HEK293 (cell line): Measurements from ENCODE around the gene STARD6.

Source experiments
- GLIS2 ChIP-seq: fragments of 450-650 bp; formaldehyde crosslinking; IDR thresholded peaks from 2 replicates; pipeline ENCODE4 v1.5.1; 2016; ENCODE audit warnings: missing biosample characterization, missing genetic modification characterization
- PRDM1 ChIP-seq: fragments of 450-650 bp; formaldehyde crosslinking; IDR thresholded peaks from 2 replicates; pipeline ENCODE4; 2016; ENCODE audit warnings: missing biosample characterization, missing genetic modification characterization
- YY1 ChIP-seq: fragments of 450-650 bp; formaldehyde crosslinking; IDR thresholded peaks from 2 replicates; pipeline ENCODE4 v1.5.1; 2018; ENCODE audit warnings: missing biosample characterization, missing genetic modification characterization
- ZBTB7A ChIP-seq: fragments of 450-650 bp; formaldehyde crosslinking; IDR thresholded peaks from 2 replicates; pipeline ENCODE4 v1.5.1; 2016; ENCODE audit warnings: low read depth, missing biosample characterization, missing genetic modification characterization
- ZIC2 ChIP-seq: fragments of 450-650 bp; formaldehyde crosslinking; IDR thresholded peaks from 2 replicates; pipeline ENCODE4 v1.5.1; 2016; ENCODE audit warnings: missing biosample characterization, missing genetic modification characterization
- ZNF488 ChIP-seq: fragments of 450-650 bp; formaldehyde crosslinking; IDR thresholded peaks from 2 replicates; pipeline ENCODE4 v1.5.1; 2016; ENCODE audit warnings: missing biosample characterization, missing genetic modification characterization
- ZNF768 ChIP-seq: fragments of 450-650 bp; formaldehyde crosslinking; IDR thresholded peaks from 2 replicates; pipeline ENCODE4 v1.5.1; 2018; ENCODE audit warnings: missing biosample characterization, mild to moderate bottlenecking, missing genetic modification characterization
- ZNF776 ChIP-seq: fragments of 450-650 bp; formaldehyde crosslinking; IDR thresholded peaks from 2 replicates; pipeline ENCODE4 v1.5.0; 2017; ENCODE audit warnings: missing biosample characterization, missing genetic modification characterization, borderline replicate concordance
- TF ChIP-seq, protein P1 (sequence below): fragments of 450-650 bp; formaldehyde crosslinking; IDR thresholded peaks from 2 replicates; pipeline ENCODE4 v1.5.1; 2016; ENCODE audit warnings: missing biosample characterization, missing genetic modification characterization
- TF ChIP-seq, protein P2 (sequence below): sonication (generic); formaldehyde crosslinking; IDR thresholded peaks from 2 replicates; pipeline ENCODE4 v1.8.1; 2022; ENCODE audit warnings: mild to moderate bottlenecking, moderate library complexity, missing genetic modification reagents

DNA sequence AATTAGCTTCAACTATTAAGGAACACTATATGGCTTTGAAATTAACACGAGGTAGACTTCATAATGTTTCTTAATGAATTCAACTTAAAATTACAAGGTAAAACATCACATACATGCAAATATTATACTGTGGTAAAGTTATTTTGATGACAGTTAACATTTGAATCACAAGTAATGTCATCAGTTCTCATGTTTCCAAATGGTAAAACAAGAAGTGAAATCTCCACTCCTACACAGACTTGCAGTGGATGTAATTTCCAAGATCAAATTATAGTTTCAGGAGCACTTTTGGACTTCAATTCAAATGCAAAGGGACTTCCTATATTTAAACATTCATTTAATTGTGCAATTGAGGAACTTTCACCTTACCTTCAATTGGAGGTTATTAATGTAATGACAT lies 39.1 kb upstream of the STARD6 start:
- TF ChIP-seq, protein P1, sequence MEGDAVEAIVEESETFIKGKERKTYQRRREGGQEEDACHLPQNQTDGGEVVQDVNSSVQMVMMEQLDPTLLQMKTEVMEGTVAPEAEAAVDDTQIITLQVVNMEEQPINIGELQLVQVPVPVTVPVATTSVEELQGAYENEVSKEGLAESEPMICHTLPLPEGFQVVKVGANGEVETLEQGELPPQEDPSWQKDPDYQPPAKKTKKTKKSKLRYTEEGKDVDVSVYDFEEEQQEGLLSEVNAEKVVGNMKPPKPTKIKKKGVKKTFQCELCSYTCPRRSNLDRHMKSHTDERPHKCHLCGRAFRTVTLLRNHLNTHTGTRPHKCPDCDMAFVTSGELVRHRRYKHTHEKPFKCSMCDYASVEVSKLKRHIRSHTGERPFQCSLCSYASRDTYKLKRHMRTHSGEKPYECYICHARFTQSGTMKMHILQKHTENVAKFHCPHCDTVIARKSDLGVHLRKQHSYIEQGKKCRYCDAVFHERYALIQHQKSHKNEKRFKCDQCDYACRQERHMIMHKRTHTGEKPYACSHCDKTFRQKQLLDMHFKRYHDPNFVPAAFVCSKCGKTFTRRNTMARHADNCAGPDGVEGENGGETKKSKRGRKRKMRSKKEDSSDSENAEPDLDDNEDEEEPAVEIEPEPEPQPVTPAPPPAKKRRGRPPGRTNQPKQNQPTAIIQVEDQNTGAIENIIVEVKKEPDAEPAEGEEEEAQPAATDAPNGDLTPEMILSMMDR (tag by site-specific recombination) = no peak
- TF ChIP-seq ZNF776 = no peak
- TF ChIP-seq ZNF488 (tag by site-specific recombination) = no peak
- TF ChIP-seq YY1 (tag by site-specific recombination) = no peak
- TF ChIP-seq, protein P2, sequence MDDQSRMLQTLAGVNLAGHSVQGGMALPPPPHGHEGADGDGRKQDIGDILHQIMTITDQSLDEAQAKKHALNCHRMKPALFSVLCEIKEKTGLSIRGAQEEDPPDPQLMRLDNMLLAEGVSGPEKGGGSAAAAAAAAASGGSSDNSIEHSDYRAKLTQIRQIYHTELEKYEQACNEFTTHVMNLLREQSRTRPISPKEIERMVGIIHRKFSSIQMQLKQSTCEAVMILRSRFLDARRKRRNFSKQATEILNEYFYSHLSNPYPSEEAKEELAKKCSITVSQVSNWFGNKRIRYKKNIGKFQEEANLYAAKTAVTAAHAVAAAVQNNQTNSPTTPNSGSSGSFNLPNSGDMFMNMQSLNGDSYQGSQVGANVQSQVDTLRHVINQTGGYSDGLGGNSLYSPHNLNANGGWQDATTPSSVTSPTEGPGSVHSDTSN (CRISPR knock-in tag) = no peak
- no peak for TF ChIP-seq ZNF768 (tag by site-specific recombination)
- TF ChIP-seq ZIC2 (tag by site-specific recombination) = no peak
- TF ChIP-seq GLIS2 (tag by site-specific recombination) = no peak
- TF ChIP-seq PRDM1 (tag by site-specific recombination) = no peak
- TF ChIP-seq ZBTB7A (tag by site-specific recombination) = no peak
